ENCODE results near the gene COMP. TPM values are rescaled to one million over a fixed set of nuclear protein-coding genes. Genes with fewer than 3 reads are reported as not detected.
A peak's percentile ranks its signal among the peaks of the same experiment; 100 is the strongest.

The COMP gene
- total and polyA plus RNA-seq, 10 donors = 0.04 to 1.0 (median 0.13) TPM; not detected in 7

- Histone ChIP-seq H3K27ac (no peak overlapping the region), H3K9me3 (no peaks in the 10 kb centered on the region), H3K4me3 (no peak overlapping the region), H3K4me1 (peaks cover 0 to 12% (median 6%) of the 10 kb centered on the region in 6 donors), H3K36me3 (peaks cover 0 to 13% (median 0%) of the 10 kb centered on the region in 6 donors), H3K27me3 (replicated peaks in 1 of 7) (no peaks in the 10 kb centered on the region)
- TF ChIP-seq POLR2A (IDR thresholded peaks at IDR 0.05) = no peak
- intact Hi-C loops (cut with DNase I; ENCODE audit: low total_unique reads) = no loop called here
- DNase-seq = no peak
- 92 to 96% (median 96%) methylated on average over 15 to 16 of the region's 16 CpGs for WGBS, 5 donors
Measured at GRCh38 chr19:18761531-18762110, 29.5 kb downstream of the COMP start.

GRCh38 chr19:18760440-18761383 lies 30.4 kb downstream of the COMP start:
- TF ChIP-seq CTCF (IDR thresholded peaks at IDR 0.05 in 8 of 11, conservative IDR thresholded peaks at IDR 0.05 in 3 of 11) (no peak), POLR2AphosphoS5 (IDR thresholded peaks at IDR 0.05) (peak in 1 of 3 donors; percentile 5), POLR2A (IDR thresholded peaks at IDR 0.05) (no peak)
- H3K27me3 ChIP-seq (replicated peaks in 1 of 7) = no peaks in the 10 kb centered on the region
- H3K27ac ChIP-seq = no peak overlapping the region
- H3K36me3 ChIP-seq = peaks cover 0 to 22% (median under 1%) of the 10 kb centered on the region in 6 donors
- peaks cover 0 to 12% (median 6%) of the 10 kb centered on the region in 6 donors for H3K4me1 ChIP-seq
- H3K9me3 ChIP-seq = no peaks in the 10 kb centered on the region
- intact Hi-C loops (cut with DNase I; ENCODE audit: low total_unique reads) = no loop called here
- no peak overlapping the region for H3K4me3 ChIP-seq
- DNase-seq = no peak
- WGBS, 5 donors = 85 to 92% (median 89%) methylated on average over 27 of the region's 27 CpGs

DNA sequence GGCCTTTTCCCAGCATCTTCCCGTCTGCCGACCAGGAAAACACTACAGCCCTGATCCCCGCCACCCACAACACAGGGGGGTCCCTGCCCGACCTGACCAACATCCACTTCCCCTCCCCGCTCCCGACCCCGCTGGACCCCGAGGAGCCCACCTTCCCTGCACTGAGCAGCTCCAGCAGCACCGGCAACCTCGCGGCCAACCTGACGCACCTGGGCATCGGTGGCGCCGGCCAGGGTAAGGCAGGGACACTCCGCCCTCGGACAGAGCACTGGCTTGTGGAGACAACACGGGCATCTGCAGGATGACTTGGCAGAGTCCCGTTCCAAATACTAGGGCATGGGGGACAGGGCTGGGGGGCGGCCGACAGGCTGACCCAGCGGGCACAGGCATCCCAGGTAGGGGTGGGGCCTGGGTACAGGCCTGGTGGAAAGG lies 31.1 kb downstream of the COMP start:
- intact Hi-C loops (cut with DNase I; ENCODE audit: low total_unique reads) = no loop called here
- TF ChIP-seq POLR2AphosphoS5 (IDR thresholded peaks at IDR 0.05) = peak in 1 of 3 donors; percentile 10
- no peak for TF ChIP-seq CTCF (IDR thresholded peaks at IDR 0.05 in 8 of 11, conservative IDR thresholded peaks at IDR 0.05 in 3 of 11)
- 86 to 94% (median 91%) methylated on average over 20 to 22 of the region's 22 CpGs for WGBS, 5 donors
- no peak overlapping the region for H3K4me3 ChIP-seq
- no peak overlapping the region for H3K27ac ChIP-seq
- peaks cover 0 to 29% (median 2%) of the 10 kb centered on the region in 6 donors for H3K36me3 ChIP-seq
- H3K4me1 ChIP-seq = peaks cover 0 to 12% (median 6%) of the 10 kb centered on the region in 6 donors
- DNase-seq = no peak
- no peaks in the 10 kb centered on the region for H3K9me3 ChIP-seq
- H3K27me3 ChIP-seq (replicated peaks in 1 of 7) = no peaks in the 10 kb centered on the region

DNA sequence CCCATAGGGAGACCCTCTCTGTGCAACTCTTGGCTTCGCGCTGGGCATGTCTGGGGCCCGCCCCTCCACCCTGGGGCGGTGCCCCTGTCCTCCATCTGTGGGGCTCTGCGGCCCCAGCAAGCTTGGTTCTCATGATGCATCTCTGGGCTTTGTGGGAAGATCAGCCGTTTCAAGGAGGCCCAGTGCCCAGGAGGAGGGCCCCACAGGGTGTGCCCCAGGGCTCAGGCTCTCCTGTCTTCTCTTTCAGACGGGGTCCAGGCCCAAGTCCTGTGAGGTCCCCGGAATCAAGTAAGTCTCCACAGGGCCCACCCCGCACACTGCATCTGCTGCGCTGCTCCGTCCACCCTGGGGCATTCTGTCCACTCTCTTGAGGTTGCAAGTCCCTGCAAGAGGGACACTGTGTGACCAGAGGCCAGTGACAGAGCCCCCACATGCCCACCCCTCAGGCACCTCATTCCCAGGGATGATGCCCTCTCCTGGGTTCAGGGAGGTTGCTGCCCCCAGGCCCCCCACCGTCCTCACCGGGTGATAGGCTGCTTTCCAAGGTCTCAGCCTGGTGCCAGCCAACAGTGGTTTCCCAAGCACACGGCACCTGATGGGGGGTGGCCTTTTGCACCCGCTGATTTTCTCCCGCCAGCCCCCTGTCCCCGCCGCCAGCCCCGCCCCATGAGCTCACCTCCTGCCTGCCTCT lies 31.7 kb downstream of the COMP start:
- no peak for DNase-seq
- Histone ChIP-seq H3K27me3 (replicated peaks in 1 of 7) (no peaks in the 10 kb centered on the region), H3K36me3 (peaks cover 0 to 33% (median 2%) of the 10 kb centered on the region in 6 donors), H3K27ac (no peak overlapping the region), H3K4me3 (no peak overlapping the region), H3K9me3 (no peaks in the 10 kb centered on the region), H3K4me1 (peaks cover 0 to 12% (median 6%) of the 10 kb centered on the region in 6 donors)
- intact Hi-C loops (cut with DNase I; ENCODE audit: low total_unique reads) = no loop called here
- WGBS, 5 donors = 87 to 94% (median 91%) methylated on average over 15 to 19 of the region's 19 CpGs
- TF ChIP-seq POLR2A (IDR thresholded peaks at IDR 0.05) = no peak
- no peak for TF ChIP-seq POLR2AphosphoS5 (IDR thresholded peaks at IDR 0.05)
- TF ChIP-seq CTCF (IDR thresholded peaks at IDR 0.05 in 8 of 11, conservative IDR thresholded peaks at IDR 0.05 in 3 of 11) = no peak
